CD14-positive monocyte (primary cell): ENCODE measurements around the gene MCM3AP. TPM values are rescaled to one million over a fixed set of nuclear protein-coding genes. Genes with fewer than 3 reads are reported as not detected.

ENCODE experiments used
- DNase-seq, 3 donors: peaks; one replicate each; pipeline ENCODE4 v3.0.0-alpha.2; 2011 to 2022
- H2AFZ ChIP-seq: 2 replicates; pipeline ENCODE4 v1.6.0; 2012; ENCODE audit warnings: mild to moderate bottlenecking, low read depth, low read length, inconsistent platforms; ENCODE audit not compliant: insufficient read depth, poor library complexity, severe bottlenecking
- H3K27ac ChIP-seq, 2 donors: 1 replicate in 1 of 2; 2 replicates in 1 of 2; pipeline ENCODE4 v1.5.1; 2012 to 2013; ENCODE audit warnings: low read length in 2 of 2, control low read depth in 1 of 2, inconsistent platforms in 1 of 2, low read depth in 1 of 2, mild to moderate bottlenecking in 1 of 2
- H3K27me3 ChIP-seq, 2 donors: one replicate each; pipeline versions ENCODE4 v1.6.0 to v1.6.1; 2011 to 2013; ENCODE audit warnings: low read length in 2 of 2; ENCODE audit not compliant: control insufficient read depth in 2 of 2, insufficient read depth in 2 of 2
- H3K36me3 ChIP-seq, 2 donors: replicated peaks in 1 of 2; 1 replicate in 1 of 2; 2 replicates in 1 of 2; pipeline versions ENCODE4 v1.5.1 to v1.6.1; 2012 to 2013; ENCODE audit warnings: low read length in 2 of 2, control low read depth in 1 of 2, inconsistent platforms in 1 of 2, mild to moderate bottlenecking in 1 of 2; ENCODE audit not compliant: insufficient read depth in 2 of 2, control insufficient read depth in 1 of 2
- H3K4me1 ChIP-seq, 2 donors: 1 replicate in 1 of 2; 2 replicates in 1 of 2; pipeline versions ENCODE4 v1.5.1 to v1.6.1; 2012 to 2013; ENCODE audit warnings: low read length in 2 of 2, control low read depth in 1 of 2, inconsistent platforms in 1 of 2, mild to moderate bottlenecking in 1 of 2, moderate library complexity in 1 of 2; ENCODE audit not compliant: insufficient read depth in 2 of 2, control insufficient read depth in 1 of 2
- H3K4me2 ChIP-seq: replicated peaks from 2 replicates; pipeline ENCODE3; 2012; ENCODE audit warnings: low read length, moderate library complexity, mild to moderate bottlenecking; ENCODE audit not compliant: poor library complexity, severe bottlenecking; ENCODE audit errors: extremely low read depth
- H3K4me3 ChIP-seq, 3 experiments: fragments of 200-600 bp in 1 of 3; sonication (generic) in 1 of 3; replicated peaks in 1 of 3; 1 replicate in 2 of 3; 2 replicates in 1 of 3; pipeline ENCODE4 v1.5.1; 2011 to 2013; ENCODE audit warnings: low read length in 3 of 3, mild to moderate bottlenecking in 3 of 3, control low read depth in 2 of 3, low read depth in 2 of 3, inconsistent platforms in 1 of 3, moderate library complexity in 1 of 3
- H3K79me2 ChIP-seq: 2 replicates; pipeline ENCODE4 v1.6.0; 2012; ENCODE audit warnings: mild to moderate bottlenecking, control low read depth, inconsistent platforms, low read length, moderate library complexity; ENCODE audit not compliant: insufficient read depth
- H3K9ac ChIP-seq: 2 replicates; pipeline ENCODE4 v1.6.0; 2017; ENCODE audit warnings: low read length, mild to moderate bottlenecking; ENCODE audit not compliant: insufficient read depth, poor library complexity, severe bottlenecking
- H3K9me3 ChIP-seq, 2 donors: replicated peaks in 1 of 2; 1 replicate in 1 of 2; 2 replicates in 1 of 2; pipeline versions ENCODE4 v1.5.1 to v1.6.1; 2012 to 2013; ENCODE audit warnings: low read length in 2 of 2, control low read depth in 1 of 2; ENCODE audit not compliant: control insufficient read depth in 1 of 2, insufficient read depth in 1 of 2
- H4K20me1 ChIP-seq: 2 replicates; pipeline ENCODE4 v1.6.0; 2012; ENCODE audit warnings: mild to moderate bottlenecking, low read length, control low read depth, moderate library complexity; ENCODE audit not compliant: insufficient read depth
- H3K27ac Mint-ChIP-seq, 7 donors: one replicate each; pipeline ENCODE4 v1.8.0; 2020; ENCODE audit warnings: mild to moderate bottlenecking in 7 of 7, mixed read lengths in 7 of 7, moderate library complexity in 6 of 7, inconsistent platforms in 2 of 7
- H3K27me3 Mint-ChIP-seq, 3 donors: one replicate each; pipeline ENCODE4 v1.8.0; 2021 to 2022; ENCODE audit warnings: low read depth in 3 of 3, mild to moderate bottlenecking in 3 of 3, mixed read lengths in 3 of 3, moderate library complexity in 3 of 3, inconsistent platforms in 1 of 3
- H3K36me3 Mint-ChIP-seq, 2 donors: one replicate each; pipeline ENCODE4 v1.8.0; 2020; ENCODE audit warnings: mixed read lengths in 2 of 2, inconsistent platforms in 1 of 2, mild to moderate bottlenecking in 1 of 2
- H3K4me1 Mint-ChIP-seq: one replicate; pipeline ENCODE4 v1.8.0; 2020; ENCODE audit warnings: mild to moderate bottlenecking, mixed read lengths
- H3K4me3 Mint-ChIP-seq, 2 donors: one replicate each; pipeline ENCODE4 v1.8.0; 2020; ENCODE audit warnings: mild to moderate bottlenecking in 2 of 2, mixed read lengths in 2 of 2, moderate library complexity in 1 of 2
- H3K9me3 Mint-ChIP-seq, 7 donors: one replicate each; pipeline ENCODE4 v1.8.0; 2020 to 2022; ENCODE audit warnings: mixed read lengths in 7 of 7, mild to moderate bottlenecking in 6 of 7, moderate library complexity in 6 of 7, inconsistent platforms in 2 of 7
- CTCF ChIP-seq: fragments of 200-600 bp; IDR thresholded peaks from one replicate; pipeline ENCODE4 v1.8.0; 2022; ENCODE audit warnings: antibody characterized with exemption, mild to moderate bottlenecking
- WGBS: methylation state at CpG from one replicate; pipeline ENCODE4 v1.1.5; 2013; ENCODE audit warnings: missing lambda C conversion rate; ENCODE audit not compliant: insufficient coverage; 5-methylcytosine and 5-hydroxymethylcytosine counted together
- intact Hi-C, 2 donors: fragments of 100-400 bp; cut with micrococcal nuclease; formaldehyde crosslinking; loops; one replicate each; pipeline versions ENCODE4 v1.15.0 to v1.15.1; 2023
- polyA plus RNA-seq, 3 donors: library from polyadenylated mRNA; depleted of rRNA in 1 of 3; unstranded in 2 of 3; stranded (reverse) in 1 of 3; fragments of 300-500 nt in 2 of 3; fragments of >200 nt in 1 of 3; fragmentation: Illumina TruSeq in 2 of 3; gene quantifications; 1 replicate in 2 of 3; 2 replicates in 1 of 3; pipeline ENCODE4 v1.2.3, GENCODE V29; 2012 to 2021

MCM3AP gene
- polyA plus RNA-seq, 3 donors = 30.9 to 62.4 (median 32.7) TPM

- Mint-ChIP-seq H3K36me3 (peaks cover 3 to 12% of the 10 kb centered on the region in 2 donors), H3K4me1 (peaks cover 10% of the 10 kb centered on the region), H3K27me3 (peaks cover 0 to 2% (median 2%) of the 10 kb centered on the region in 3 donors), H3K9me3 (no peaks in the 10 kb centered on the region), H3K4me3 (no peak overlapping the region), H3K27ac (no peak overlapping the region)
- Histone ChIP-seq H2AFZ (no peak overlapping the region), H3K4me3 (no peak overlapping the region), H3K27ac (no peak overlapping the region), H3K79me2 (no peaks in the 10 kb centered on the region), H3K9me3 (no peaks in the 10 kb centered on the region), H3K36me3 (peaks cover under 1 to 8% of the 10 kb centered on the region in 2 donors), H3K4me1 (peaks cover 4 to 5% of the 10 kb centered on the region in 2 donors), H3K4me2 (no peak overlapping the region), H3K9ac (no peak overlapping the region), H3K27me3 (no peaks in the 10 kb centered on the region), H4K20me1 (no peaks in the 10 kb centered on the region)
- intact Hi-C loops = loop anchor here (5.0 to 10.0 kb wide), 3 partner anchors 134 to 269 kb away; partner anchors contain the start of genes C21orf58 (in 2 of the 2), PCNT (in 2 of the 2) and DIP2A (in 1 of the 2)
- peak in 1 of 3 donors; percentile 36 for DNase-seq
- 91% methylated on average over 5 of the region's 17 CpGs for WGBS
- no peak for TF ChIP-seq CTCF
Observed at GRCh38 chr21:46188226-46189212, 96.9 kb downstream of the MCM3AP start.

GRCh38 chr21:46187814-46188213 lies 97.6 kb downstream of the MCM3AP start:
- intact Hi-C loops = loop anchor here (5.0 to 10.0 kb wide), 3 partner anchors 134 to 269 kb away; partner anchors contain the start of genes C21orf58 (in 2 of the 2), PCNT (in 2 of the 2) and DIP2A (in 1 of the 2)
- no peak for TF ChIP-seq CTCF
- Histone ChIP-seq H3K27me3 (no peaks in the 10 kb centered on the region), H3K36me3 (peaks cover 0 to 1% of the 10 kb centered on the region in 2 donors), H2AFZ (no peak overlapping the region), H3K4me1 (peaks cover 4 to 5% of the 10 kb centered on the region in 2 donors), H3K9ac (no peak overlapping the region), H3K79me2 (no peaks in the 10 kb centered on the region), H3K4me2 (no peak overlapping the region), H3K27ac (no peak overlapping the region), H3K9me3 (no peaks in the 10 kb centered on the region), H3K4me3 (no peak overlapping the region), H4K20me1 (no peaks in the 10 kb centered on the region)
- Mint-ChIP-seq H3K4me3 (no peak overlapping the region), H3K27me3 (peaks cover 0 to 2% (median 2%) of the 10 kb centered on the region in 3 donors), H3K27ac (no peak overlapping the region), H3K4me1 (peaks cover 10% of the 10 kb centered on the region), H3K36me3 (peaks cover 0 to 10% of the 10 kb centered on the region in 2 donors), H3K9me3 (no peaks in the 10 kb centered on the region)
- 91% methylated on average over 5 of the region's 7 CpGs for WGBS
- no peak for DNase-seq
